Lung microvascular endothelial cell (primary cell): ENCODE results near the gene DNAJC18. TPM values are rescaled to one million over a fixed set of nuclear protein-coding genes. Genes with fewer than 3 reads are reported as not detected.
"Not testable (repeated sequence)": the region's sequence is repeated elsewhere in the genome, so short reads cannot be mapped to it uniquely, and the experiment has no call there.

Experiments used
- DNase-seq, 2 donors: peaks; one replicate each; pipeline versions ENCODE4 v3.0.0 to v3.0.0-alpha.2; 2010; ENCODE audit warnings: low read depth in 2 of 2
- total RNA-seq: library from RNA; depleted of rRNA; stranded (reverse); fragments of >200 nt; gene quantifications from 2 replicates; pipeline ENCODE4 v1.2.1, GENCODE V29; 2014

DNAJC18 gene
- total RNA-seq, 1 donor from 2014 or later = 6.3 TPM

DNA sequence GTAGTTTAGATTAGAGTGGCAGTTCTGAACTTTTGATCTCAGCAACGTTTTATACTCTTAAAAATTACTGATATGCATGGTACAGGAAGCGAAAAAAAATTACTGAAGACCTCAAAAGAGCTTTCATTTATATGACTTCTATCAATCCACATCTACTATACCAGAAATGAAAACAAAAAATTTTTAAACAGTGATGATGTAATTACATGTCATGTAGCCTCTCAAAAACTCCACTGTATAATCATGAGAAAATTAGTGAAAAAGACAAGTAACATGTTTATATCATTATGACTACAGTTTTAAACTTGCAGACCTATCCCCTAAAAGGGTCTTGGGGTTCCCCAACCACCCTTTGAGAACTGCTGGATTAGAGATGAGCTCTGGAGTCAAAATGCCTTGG, 9.3 kb downstream of the DNAJC18 start:
- DNase-seq = no peak

DNA sequence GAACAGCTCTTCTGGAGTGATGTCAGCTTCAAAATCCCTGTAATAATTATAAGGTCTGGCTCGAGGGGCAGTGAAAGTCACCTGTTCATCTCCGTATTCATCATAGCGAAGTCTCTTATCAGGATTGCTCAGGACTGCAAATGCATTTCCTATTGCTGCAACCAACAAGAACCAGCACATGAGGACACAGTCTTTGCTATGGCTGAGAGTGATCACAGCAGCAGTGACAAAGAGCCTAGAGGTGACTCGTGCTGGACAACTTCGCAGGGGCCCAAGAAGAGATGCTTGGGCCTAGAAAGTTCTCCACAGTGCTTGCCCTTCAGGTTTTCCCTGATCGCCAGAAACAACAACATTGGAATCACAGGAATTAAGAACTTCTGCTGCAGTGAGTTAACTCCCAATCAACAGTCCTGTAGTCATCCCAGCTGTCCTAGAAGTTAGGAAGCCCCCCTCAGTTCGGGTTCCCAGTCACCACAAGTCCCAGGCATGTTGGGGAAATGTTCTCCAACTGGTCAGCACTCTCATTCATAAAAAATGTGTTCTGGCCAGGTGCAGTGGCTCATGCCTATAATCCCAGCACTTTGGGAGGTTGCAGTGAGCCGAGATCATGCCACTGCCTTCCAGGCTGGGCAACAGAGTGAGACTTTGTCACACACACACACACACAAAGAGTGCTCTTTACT, 13.0 kb downstream of the DNAJC18 start:
- DNase-seq = no peak

DNA sequence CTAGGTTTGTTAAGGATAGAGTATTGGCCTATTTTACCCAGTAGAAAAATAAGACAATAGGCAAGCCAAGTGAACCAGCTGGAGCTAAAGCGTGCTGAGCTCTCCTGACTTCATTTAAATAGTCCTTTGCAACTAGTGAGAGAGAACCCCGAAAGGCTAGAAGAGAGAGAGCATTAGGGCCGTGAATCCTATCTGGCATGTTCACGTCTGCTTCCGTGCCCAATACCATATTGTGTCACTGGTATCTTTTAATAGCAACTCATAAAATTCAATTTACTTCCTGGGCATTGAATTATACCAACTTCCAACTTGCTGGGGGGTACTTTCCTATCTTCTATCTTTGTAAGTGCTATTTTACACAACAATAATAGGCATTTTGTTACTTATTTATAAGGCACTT, 13.8 kb downstream of the DNAJC18 start:
- no peak for DNase-seq

DNA sequence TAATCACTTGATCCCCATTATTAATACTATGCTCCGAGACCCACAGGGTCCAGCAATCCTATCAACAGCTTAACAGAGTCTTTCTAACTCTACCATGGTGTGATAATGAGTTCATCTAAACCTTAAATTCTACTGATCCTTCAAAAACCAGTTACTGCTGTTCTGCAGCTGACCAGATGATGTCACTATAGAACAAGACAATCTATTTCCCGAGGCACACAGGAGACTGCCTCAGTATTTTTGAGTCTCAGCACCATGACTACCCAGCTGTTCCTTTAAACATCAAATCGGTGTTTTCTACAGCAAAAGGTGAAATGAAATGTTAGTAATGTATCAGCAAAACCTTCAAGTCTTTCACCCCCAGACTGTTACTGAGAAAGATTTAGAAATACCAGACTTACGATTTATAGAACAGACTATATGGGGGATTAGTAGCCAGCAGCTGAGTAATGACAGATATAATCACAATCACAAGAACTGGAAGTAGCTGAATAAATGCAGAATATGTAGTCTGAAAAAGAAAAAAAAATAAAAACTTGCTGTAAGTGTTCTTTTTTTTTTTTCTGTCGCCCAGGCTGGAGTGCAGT, 16.9 kb downstream of the DNAJC18 start:
- DNase-seq = peak; percentile 79 to 82

DNA sequence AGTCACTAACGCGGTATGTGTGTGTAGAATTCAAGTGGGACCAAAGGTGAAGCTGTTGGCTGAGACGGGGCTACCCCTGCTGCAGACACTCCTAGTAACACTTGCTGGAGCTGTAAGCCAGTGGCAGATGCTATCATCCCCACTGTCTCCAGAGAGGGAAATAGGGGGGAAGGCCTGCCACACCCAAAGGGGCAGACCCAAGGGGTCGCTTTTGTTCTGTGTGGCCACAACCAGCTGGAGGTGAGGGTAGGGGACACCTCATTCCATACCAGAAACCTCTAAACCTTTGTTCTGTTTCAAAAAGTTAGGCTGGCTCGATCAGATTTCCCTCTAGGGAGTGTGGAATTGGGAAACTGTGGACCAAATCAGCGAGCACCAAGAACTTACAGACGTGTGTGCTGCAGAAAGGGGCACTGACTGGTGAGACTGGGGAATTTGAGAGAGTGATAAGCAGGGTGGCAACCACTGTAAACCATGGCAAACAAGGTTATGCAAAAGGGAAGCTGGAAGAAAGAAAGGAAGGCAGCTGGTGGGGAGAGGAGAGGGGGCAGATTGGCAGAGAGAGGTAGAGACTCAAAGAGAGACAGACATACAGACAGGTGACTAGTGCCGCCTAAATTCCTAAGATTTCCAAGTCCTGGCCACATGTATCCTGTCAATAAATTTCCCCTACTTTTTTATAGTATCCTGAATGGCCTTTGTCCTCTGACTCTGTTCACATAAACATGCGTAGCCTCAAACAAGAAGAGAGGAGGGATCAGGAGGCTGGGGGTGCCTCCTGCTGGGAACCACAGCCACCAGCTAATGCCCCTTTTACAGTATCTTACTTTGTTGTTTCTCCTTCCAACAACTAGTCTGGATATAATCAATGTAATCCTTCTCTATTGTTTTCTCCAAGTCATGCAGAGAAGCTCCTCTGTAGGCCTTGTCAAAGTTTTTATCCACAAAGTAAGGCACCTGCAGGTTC, 19.8 kb downstream of the DNAJC18 start:
- DNase-seq = peak in 1 of 2 donors; percentile 27

DNA sequence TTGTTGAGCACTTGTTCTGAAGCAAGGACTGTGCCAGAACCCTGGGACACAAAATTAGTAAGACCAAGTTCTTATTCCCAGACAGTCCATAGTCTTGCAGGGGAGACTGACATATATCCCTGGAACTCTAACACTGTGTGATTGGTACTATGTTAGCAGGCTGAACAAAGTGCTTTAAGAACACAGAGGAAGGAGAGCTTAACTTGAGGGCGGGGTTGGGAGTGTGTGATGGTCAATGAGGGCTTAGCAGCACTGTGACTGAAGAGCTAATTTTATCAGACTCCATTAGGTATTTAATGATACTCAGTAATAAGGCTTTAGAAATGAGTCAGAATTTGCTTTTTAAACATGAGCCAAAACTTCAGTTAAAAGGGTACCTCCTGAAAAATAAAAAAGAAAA, 20.5 kb downstream of the DNAJC18 start:
- peak in 1 of 2 donors; percentile 16 for DNase-seq

DNA sequence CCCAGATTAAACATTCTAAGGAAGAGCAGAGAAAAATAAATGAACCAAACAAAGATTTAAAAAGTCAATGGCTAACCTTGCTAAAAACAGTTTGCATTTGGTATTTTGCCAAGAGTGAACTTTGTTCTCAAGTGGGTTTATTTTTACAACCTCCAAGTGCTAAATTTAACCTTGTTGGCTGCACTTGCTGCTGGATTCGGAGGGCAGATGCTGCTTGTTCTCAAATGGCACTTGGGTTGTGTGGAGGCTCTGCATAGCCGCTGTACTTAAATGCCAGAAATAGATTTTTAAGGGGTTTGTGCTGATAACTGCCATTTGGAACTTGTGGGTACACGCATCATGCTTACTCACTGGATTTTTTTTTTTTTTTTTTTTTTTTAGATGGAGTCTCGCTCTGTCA, 22.1 kb downstream of the DNAJC18 start:
- peak in 1 of 2 donors; percentile 15 for DNase-seq

DNA sequence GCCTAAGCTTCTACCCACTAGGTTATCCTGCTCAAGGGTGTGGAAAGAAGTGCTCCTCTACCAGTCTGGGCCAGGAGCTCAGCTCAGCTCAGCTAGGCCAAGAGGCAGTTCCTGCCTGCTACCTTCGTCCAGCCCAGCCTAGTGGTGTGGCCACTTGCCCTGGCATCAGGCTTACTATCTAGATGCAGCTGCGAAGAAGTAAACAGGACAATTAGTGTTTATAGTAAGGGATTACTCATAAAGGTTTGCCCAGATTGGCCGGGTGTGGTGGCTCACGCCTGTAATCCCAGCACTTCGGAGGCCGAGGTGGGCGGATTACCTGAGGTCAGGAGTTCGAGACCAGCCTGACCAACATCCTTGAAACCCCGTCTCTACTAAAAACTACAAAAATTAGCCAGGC, 22.7 kb downstream of the DNAJC18 start:
- DNase-seq = peak in 1 of 2 donors; percentile 29

DNA sequence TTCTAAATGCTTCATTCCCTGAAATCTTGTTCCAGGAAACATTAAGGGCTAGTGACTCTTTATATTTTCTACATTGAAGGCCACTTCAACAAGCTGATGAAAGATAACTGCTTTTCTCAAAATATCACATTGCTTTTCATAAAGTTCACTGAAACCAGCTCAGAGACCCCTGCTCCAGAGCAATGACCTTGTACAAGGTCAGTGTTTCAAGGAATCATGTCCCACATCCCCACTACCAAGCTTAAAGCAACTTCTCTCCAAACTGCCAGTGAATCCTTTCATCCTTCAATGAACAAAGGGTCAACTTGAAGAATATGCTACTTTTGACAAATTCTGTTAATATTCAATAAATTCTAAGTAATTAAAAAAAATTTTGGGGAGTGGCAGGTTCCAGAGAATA, 23.5 kb downstream of the DNAJC18 start:
- DNase-seq = no peak

DNA sequence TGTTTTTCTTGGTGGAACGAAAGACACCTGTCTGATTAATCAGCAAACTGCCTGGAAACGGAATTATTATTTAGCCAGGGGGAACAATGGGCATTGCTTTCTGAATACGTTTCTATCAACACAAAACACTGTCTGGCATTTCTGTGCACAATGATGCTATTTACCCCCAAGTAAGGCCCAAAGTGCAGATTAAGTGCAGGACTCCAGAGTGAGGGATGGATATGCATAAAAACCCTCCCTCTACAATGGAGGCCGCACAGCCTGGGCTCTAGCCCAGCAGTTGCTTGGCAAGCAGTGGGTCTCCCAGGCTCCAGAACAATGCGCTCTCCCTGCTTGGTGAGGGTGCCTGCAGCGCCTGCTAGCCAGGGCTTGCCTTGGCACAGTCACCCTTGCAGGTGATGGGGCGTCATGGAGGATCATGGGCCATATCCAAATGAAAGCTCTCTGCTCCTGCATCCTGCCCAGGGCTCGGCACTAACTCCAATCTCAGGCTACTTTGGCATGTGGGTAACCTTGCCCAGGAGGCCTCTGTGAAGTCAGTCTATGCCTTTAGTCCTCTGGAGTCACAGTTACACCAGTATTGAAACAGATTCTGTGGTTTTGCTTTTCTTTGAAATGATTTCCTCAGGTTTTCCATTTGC, 24.0 kb downstream of the DNAJC18 start:
- peak in 1 of 2 donors; percentile 76 for DNase-seq

DNA sequence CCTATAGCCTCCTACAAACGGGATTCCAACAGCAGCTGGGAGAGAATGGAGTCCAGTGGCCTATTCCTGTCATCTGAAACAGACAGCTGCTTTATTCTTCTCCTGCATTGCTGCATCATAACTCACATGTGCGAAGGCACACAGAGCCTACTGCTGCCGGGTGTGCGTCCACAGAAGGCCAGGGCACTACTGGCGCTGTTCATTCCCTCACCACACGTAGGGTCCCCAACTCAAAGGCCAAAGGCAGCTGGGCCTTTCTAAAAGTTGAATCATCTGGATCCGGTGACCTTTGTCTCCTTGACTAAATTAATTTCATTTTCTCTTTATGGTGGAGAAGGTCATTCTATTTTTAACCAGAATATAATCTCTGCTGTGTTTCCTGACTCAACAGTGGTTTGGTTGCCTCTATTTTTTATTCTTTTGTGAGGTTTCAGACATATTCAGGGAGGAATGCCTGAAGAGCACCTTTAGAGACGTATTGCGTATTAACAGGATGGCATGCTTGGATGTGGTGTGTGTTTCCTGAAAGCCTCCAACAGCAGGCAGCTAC, 24.7 kb downstream of the DNAJC18 start:
- peak in 1 of 2 donors; percentile 49 for DNase-seq

DNA sequence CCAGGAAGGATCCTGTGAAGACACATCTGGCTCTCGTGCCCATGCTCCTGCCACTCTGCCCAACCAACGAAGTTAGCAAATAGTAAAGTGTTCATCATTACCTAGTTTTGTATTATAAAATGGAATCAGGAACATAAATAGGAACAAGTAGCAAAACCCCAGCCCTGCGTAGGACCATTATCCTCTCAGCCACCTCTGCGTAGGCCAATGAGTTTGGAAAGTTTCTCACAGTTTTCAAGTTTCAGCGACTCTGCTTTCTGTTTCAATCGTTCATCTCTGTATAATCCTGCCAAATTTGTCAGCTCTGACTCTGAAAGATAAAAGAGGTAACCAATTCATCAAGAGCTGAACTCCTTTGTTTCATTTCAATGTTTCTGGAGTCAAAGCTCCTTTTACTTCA, 25.4 kb downstream of the DNAJC18 start:
- no peak for DNase-seq

DNA sequence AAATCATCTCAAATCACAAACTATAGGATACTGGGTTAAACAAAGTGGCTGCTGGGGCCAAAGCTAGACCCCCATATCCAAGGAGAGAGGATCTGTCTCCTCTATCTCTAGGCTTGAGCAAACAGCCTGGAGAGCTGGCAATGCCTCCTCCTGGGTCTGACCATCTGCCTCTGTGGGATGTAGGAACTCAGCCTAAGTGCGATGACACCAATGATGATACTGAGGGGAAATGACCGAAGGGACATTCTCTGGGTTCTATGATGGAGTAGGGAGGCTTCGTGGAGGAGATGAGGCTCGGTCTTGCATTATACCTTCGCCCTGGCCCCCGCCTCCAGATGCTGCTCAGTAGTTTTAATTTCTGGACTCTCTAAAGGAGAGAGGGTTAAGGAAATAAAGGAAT, 26.2 kb downstream of the DNAJC18 start:
- DNase-seq = no peak

DNA sequence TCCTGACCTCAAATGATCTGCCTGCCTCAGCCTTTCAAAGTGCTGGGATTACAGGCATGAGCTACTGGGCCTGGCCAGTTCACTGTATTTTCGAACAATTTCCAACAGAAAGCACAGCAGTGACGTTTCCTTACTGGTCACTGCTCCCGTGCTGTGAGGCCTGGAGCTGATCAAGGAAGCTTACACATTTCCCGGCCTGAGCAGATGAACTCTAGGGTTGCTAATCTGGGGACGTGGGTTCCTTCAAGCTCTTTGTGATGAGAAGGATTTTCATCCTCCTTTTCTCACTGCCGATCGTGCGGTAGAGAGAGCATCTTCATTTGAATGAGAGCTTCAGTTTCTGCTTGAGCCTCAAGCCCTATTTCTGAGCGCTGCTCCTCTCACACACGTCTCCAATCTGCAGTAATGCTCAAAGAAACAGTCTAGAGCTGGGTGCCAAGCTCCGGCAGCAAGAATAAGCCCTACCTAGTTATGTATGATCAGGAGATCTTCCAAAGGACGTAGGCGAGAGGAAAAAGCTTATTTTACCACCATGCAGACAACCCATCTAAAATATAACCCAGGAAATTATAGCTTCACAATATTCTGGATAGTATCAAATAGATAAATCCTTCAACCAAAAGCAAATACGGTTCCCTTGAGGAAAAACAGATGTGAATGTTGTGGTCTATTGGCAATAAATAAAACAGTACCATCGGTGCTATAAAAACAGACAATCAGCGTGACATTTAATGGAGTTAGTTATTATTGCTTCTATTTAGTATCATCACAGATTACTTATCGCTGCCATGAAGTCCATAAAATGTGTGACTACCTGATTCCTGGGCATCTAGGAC, 28.1 kb downstream of the DNAJC18 start:
- DNase-seq = no peak

DNA sequence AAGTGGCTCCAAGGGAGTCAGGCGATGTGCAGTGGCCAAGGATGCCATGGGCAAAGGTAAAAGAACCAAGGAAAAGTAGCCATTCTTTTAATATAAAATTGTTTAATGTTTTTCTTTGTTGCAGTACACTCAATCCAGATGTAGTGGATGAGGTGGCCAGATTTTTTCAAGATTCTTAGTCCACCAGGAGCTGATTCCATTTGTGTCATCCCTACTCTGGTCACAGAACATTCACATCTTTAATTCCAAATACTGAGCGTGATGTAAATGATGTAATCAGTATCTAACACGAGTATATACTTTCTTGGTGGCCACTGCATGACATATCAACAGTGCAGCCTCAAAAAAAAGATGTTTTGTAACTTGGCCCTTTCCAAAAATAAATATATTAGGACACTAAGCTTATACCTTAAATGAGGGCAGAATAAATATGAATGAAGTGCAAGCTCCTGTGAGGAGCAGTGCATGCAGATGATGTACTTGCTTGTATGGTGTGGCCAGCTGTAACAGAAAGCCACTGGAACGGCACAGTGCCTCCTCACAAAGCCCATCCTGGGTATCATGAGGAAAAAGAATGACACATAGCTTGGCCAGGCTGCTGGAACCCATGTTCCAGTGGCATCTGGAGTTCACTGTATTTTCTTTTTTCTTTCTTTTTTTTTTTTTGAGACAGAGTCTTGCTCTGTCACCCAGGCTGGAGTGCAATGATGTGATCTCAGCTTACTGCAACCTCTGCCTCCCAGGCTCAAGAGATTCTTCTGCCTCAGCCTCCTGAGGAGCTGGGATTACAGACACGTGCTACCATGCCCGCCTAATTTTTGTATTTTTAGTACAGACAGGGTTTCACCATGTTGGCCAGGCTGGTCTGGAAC, 29.0 kb downstream of the DNAJC18 start:
- no peak for DNase-seq

DNA sequence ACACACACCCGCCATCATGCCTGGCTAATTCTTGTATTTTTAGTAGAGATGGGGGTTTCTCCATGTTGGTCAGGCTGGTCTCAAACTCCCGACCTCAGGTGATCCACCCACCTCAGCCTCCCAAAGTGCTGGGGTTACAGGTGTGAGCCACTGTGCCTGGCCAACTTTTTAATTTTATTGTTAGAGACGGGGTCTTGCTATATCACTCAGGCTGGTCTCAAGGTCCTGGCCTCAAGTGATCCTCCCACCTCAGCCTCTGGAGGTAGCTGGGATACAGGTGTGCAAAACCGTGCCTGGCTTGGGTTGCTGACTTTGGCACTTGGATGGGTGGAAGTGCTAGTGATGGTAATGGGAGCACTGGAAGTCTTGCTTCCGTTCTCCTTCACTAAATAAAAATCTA, 30.2 kb downstream of the DNAJC18 start:
- not testable (repeated sequence) for DNase-seq

DNA sequence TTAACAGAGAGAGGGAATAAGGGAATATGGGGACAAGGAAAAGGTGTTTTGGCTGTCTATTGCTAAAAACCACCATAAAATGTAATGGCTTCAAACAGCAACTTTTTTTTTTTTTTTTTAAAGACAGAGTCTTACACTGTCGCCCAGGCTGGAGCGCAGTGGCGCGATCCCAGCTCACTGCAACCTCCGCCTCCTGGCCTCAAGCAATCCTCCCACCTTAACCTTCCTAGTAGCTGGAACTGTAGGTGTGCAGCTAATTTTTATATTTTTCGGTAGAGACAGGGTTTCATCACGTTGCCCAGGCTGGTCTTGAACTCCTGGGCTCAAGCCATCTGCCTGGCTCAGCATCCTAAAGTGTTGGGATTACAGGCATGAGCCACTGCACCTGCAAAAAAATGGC, 31.1 kb downstream of the DNAJC18 start:
- DNase-seq = no peak

DNA sequence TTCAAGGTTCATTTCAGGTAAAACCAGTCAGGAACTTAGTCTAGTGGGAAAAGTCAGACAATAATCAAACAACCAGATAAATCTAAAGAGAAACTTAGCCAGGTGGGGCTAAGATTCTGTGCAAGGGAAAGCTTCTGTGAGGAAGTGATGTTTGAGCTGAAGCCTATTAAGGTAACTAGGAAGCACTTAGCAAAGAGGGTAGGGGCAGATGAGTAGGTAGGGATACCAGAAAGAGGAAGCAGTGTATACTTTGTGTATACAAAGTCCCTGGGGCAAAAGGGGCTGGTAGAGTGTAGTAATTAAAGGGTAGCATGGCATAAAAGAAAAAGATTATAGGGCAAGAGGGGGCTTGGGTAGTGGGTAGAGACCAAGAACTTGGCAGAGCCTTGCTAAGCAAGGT, 31.8 kb downstream of the DNAJC18 start:
- DNase-seq = no peak

DNA sequence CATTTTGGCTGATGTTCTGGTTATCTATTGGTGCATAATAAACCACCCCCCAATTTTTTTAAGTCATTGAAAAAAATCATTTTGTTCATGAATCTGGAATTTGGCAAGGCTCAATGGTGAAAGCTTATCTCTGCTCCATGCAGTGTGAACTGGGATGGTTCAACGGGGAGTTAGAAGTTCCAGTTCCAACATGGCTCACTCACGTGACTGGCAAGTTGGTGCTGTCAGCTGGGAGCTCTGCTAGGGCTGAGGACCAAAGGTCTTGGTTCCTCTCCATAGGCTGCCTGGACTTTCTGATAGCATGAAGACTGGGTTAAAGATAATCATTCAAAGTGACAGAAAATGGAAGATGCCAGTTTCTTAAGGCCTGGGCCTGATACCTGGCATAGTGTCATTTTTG, 32.4 kb downstream of the DNAJC18 start:
- DNase-seq = no peak

DNA sequence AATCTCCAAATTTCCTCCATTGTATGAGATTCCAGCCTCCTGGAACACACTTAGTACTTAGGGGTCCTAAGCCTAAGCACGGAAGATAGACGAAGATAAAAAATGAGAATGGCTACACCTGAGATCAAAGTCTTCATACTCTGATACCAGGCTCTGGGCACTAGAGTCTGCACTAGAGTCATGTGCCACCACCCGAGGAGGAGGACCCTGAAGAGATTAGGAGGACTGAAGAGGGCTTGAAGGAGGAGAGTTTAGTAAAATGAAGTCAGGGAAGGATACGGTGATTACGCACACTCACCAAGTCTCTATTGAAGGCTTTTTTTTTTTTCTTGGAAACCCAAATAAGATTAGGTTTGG, 34.9 kb downstream of the DNAJC18 start:
- no peak for DNase-seq
